Gastroesophageal sphincter (tissue), 3 donors: Measurements from ENCODE around the gene C19orf18.

Experiments
- CTCF ChIP-seq, 4 experiments: fragments of 200-600 bp in 2 of 4; fragments of 450-650 bp in 2 of 4; sonication (generic) in 1 of 4; IDR thresholded peaks; one replicate each; pipeline ENCODE4 v1.5.1; 2017 to 2019; ENCODE audit warnings: antibody characterized with exemption in 4 of 4, mild to moderate bottlenecking in 2 of 4, moderate library complexity in 2 of 4
- EP300 ChIP-seq: sonication (generic); formaldehyde crosslinking; IDR thresholded peaks from one replicate; pipeline ENCODE4 v1.6.1; 2017; ENCODE audit warnings: antibody characterized with exemption, mild to moderate bottlenecking
- POLR2A ChIP-seq, 2 donors: fragments of 450-650 bp; IDR thresholded peaks; one replicate each; pipeline ENCODE4 v1.6.1; 2017; ENCODE audit warnings: antibody characterized with exemption in 2 of 2, mild to moderate bottlenecking in 2 of 2, moderate library complexity in 1 of 2
- POLR2AphosphoS5 ChIP-seq: sonication (generic); formaldehyde crosslinking; IDR thresholded peaks from one replicate; pipeline ENCODE4 v1.6.1; 2017; ENCODE audit warnings: antibody characterized with exemption

GRCh38 chr19:57949702-57950101 lies 24.6 kb downstream of the C19orf18 start:
- no peak for TF ChIP-seq POLR2AphosphoS5
- no peak for TF ChIP-seq CTCF (IDR thresholded peaks at IDR 0.05)
- TF ChIP-seq POLR2A (IDR thresholded peaks at IDR 0.05): no peak
- no peak for TF ChIP-seq EP300
